ENCODE results near the gene PIGL. TPM values are rescaled to one million over a fixed set of nuclear protein-coding genes. Genes with fewer than 3 reads are reported as not detected.

PIGL gene
- total and polyA plus RNA-seq, 12 donors: 10.3 to 102 (median 29.5) TPM

DNA sequence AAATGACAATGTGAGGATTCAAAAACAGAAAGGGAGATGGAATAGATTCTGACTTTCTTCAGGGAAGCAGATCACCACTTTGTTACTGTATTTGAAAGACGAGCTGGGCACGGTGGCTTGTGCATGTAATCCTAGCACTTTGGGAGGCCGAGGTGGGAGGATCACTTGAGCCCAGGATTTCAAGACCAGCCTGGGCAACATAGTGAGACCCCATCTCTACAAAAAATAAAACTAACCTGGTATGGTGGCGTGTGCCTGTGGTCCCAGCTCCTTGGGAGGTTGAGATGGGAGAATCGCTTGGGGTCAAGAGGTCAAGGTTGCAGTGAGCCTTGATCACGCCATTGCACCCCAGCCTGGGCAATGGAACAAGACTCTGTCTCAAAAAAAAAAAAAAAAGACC is 34.0 kb downstream of the PIGL start:
- H3K4me3 ChIP-seq: no peak overlapping the region
- H3K27me3 ChIP-seq: no peaks in the 10 kb centered on the region
- WGBS, 4 donors: 67 to 76% (median 69%) methylated on average over 6 of the region's 6 CpGs
- no peaks in the 10 kb centered on the region for H3K9me3 ChIP-seq (replicated peaks in 1 of 3)
- no peak for DNase-seq
- no peak for TF ChIP-seq CTCF (IDR thresholded peaks at IDR 0.05)
- TF ChIP-seq POLR2A (IDR thresholded peaks at IDR 0.05): no peak
- intact Hi-C loops (cut with DNase I): no loop called here
- peaks cover 8 to 22% of the 10 kb centered on the region in 2 donors for H3K4me1 ChIP-seq (replicated peaks in 1 of 2)
- no peaks in the 10 kb centered on the region for H3K36me3 ChIP-seq (replicated peaks in 1 of 2)
- H3K27ac ChIP-seq: peak overlapping the region in 3 of 5 donors; percentile 27 to 75 (median 30)

DNA sequence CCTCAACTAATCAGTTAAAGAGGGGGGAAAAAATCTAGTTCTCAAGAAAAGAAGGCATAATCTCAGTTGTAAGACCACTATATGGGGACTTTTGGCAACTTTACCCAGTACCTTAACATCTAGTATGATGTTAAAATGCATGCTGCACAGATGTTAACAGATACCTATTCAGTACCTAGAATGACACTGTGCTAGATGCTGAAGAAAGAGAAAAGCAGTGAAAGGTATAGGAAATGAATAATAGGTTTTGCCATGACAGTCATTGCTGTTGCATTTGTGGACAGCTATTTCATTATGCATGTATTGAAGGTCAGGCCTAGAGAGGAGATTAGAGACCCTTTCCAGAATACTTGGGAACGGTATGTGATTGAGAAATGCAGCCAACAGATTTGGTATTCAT is 34.5 kb downstream of the PIGL start:
- H3K27ac ChIP-seq: peak overlapping the region in 1 of 5 donors; percentile 75
- intact Hi-C loops (cut with DNase I): no loop called here
- 59 to 84% (median 76%) methylated on average over 1 of the region's 1 CpG for WGBS, 4 donors
- no peaks in the 10 kb centered on the region for H3K27me3 ChIP-seq
- TF ChIP-seq CTCF (IDR thresholded peaks at IDR 0.05) (no peak), POLR2A (IDR thresholded peaks at IDR 0.05) (no peak)
- no peaks in the 10 kb centered on the region for H3K9me3 ChIP-seq (replicated peaks in 1 of 3)
- no peak overlapping the region for H3K4me3 ChIP-seq
- H3K4me1 ChIP-seq (replicated peaks in 1 of 2): peaks cover 8 to 27% of the 10 kb centered on the region in 2 donors
- DNase-seq: no peak
- H3K36me3 ChIP-seq (replicated peaks in 1 of 2): no peaks in the 10 kb centered on the region

- no peaks in the 10 kb centered on the region for H3K9me3 ChIP-seq (replicated peaks in 1 of 3)
- no peaks in the 10 kb centered on the region for H3K27me3 ChIP-seq
- H3K36me3 ChIP-seq (replicated peaks in 1 of 2): no peaks in the 10 kb centered on the region
- no peak for DNase-seq
- intact Hi-C loops (cut with DNase I): no loop called here
- H3K4me3 ChIP-seq: no peak overlapping the region
- peak overlapping the region in 3 of 5 donors; percentile 26 to 67 (median 55) for H3K27ac ChIP-seq
- WGBS, 4 donors: 73 to 81% (median 80%) methylated on average over 9 of the region's 9 CpGs
- peaks cover 8 to 27% of the 10 kb centered on the region in 2 donors for H3K4me1 ChIP-seq (replicated peaks in 1 of 2)
- no peak for TF ChIP-seq CTCF (IDR thresholded peaks at IDR 0.05)
- no peak for TF ChIP-seq POLR2A (IDR thresholded peaks at IDR 0.05)
These were observed 37.9 kb downstream of the PIGL start for GRCh38 chr17:16254773-16255400.

DNA sequence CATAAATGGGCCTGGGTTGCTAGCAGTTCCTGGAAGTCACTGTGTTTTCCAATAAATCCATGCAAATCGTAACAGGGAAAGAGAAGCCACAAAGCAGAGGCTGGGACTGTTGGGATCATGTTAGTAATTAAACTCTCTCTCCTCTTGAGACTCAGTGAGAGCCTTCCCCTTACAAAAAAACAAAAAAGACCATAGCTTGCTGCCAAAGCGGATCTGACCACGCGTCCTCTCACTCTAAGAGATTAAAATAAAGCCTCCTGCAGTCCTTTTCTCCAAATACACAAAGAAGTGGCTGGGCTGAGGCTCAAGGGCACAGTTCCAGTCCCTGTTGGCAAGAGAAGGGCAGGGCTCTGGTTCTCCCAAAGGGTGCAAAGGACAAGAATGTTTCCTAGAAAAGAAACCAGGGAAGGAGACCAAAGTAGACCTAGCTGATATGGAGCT is 38.5 kb downstream of the PIGL start:
- H3K36me3 ChIP-seq (replicated peaks in 1 of 2): no peaks in the 10 kb centered on the region
- H3K9me3 ChIP-seq (replicated peaks in 1 of 3): no peaks in the 10 kb centered on the region
- 9 to 30% (median 16%) methylated on average over 4 of the region's 4 CpGs for WGBS, 4 donors

More for the DNA sequence above, 38.5 kb downstream of the PIGL start:
- intact Hi-C loops (cut with DNase I): no loop called here
- DNase-seq: peak; percentile 30 to 84 (median 77)
- TF ChIP-seq POLR2A (IDR thresholded peaks at IDR 0.05) (peak in 1 of 2 donors; percentile 42), CTCF (IDR thresholded peaks at IDR 0.05) (peak in 1 of 6 experiments; percentile 17)
- H3K4me3 ChIP-seq: peak overlapping the region in 1 of 4 donors; percentile 16
- peak overlapping the region in 3 of 5 donors; percentile 26 to 67 (median 55) for H3K27ac ChIP-seq
- H3K27me3 ChIP-seq: no peaks in the 10 kb centered on the region
- H3K4me1 ChIP-seq (replicated peaks in 1 of 2): peaks cover 8 to 27% of the 10 kb centered on the region in 2 donors
